HepG2 (cell line): ENCODE results near the gene EMILIN1. TPM values are rescaled to one million over a fixed set of nuclear protein-coding genes. Genes with fewer than 3 reads are reported as not detected.

Experiments
- HNF4A ChIP-seq: sonication (generic); formaldehyde crosslinking; IDR thresholded peaks from 2 replicates; pipeline ENCODE4 v1.4.0; 2020; ENCODE audit warnings: missing genetic modification reagents
- KLF15 ChIP-seq: sonication (generic); formaldehyde crosslinking; IDR thresholded peaks from 2 replicates; pipeline ENCODE4 v1.8.1; 2023; ENCODE audit warnings: borderline replicate concordance, mild to moderate bottlenecking, inconsistent platforms, missing genetic modification reagents, mixed read lengths
- MIER2 ChIP-seq: IDR thresholded peaks from 2 replicates; pipeline ENCODE4 v1.6.1; 2016; ENCODE audit warnings: missing biosample characterization, missing genetic modification reagents
- MYNN ChIP-seq: sonication (generic); formaldehyde crosslinking; IDR thresholded peaks from 2 replicates; pipeline ENCODE4 v1.4.0; 2020; ENCODE audit warnings: mild to moderate bottlenecking, low read depth, missing genetic modification reagents
- SAFB2 ChIP-seq: sonication (generic); formaldehyde crosslinking; IDR thresholded peaks from 2 replicates; pipeline ENCODE4 v1.5.1; 2020; ENCODE audit warnings: missing genetic modification reagents, low read depth, mild to moderate bottlenecking, borderline replicate concordance
- ZNF749 ChIP-seq: sonication (generic); formaldehyde crosslinking; IDR thresholded peaks from 2 replicates; pipeline ENCODE4 v1.8.0; 2022; ENCODE audit warnings: mild to moderate bottlenecking, missing genetic modification reagents, moderate library complexity, borderline replicate concordance
- polyA plus RNA-seq, 8 experiments: library from polyadenylated mRNA; depleted of rRNA in 3 of 8; stranded (reverse) in 7 of 8; unstranded in 1 of 8; fragments of >200 nt; fragmentation: Illumina TruSeq in 4 of 8; extraction: Trizol in 4 of 8; gene quantifications; 2 replicates each; pipeline versions ENCODE4 v1.2.1 to v1.2.3, GENCODE V29; 2011 to 2016; ENCODE audit warnings: low read depth in 4 of 8, missing spikeins in 1 of 8, mixed read lengths in 1 of 8; ENCODE audit not compliant: insufficient read depth in 1 of 8
- total RNA-seq, 5 experiments: library from RNA; depleted of rRNA; stranded (reverse); fragments of >200 nt; fragmentation: Illumina TruSeq; extraction: Trizol; gene quantifications; 2 replicates each; pipeline ENCODE4 v1.2.3, GENCODE V29; 2016; ENCODE audit warnings: low read depth in 1 of 5
- TF ChIP-seq, protein P1 (sequence below): sonication (generic); formaldehyde crosslinking; IDR thresholded peaks from 2 replicates; pipeline ENCODE4 v1.4.0; 2020; ENCODE audit warnings: mild to moderate bottlenecking, missing genetic modification reagents
- TF ChIP-seq, protein P2 (sequence below): sonication (generic); formaldehyde crosslinking; IDR thresholded peaks from 2 replicates; pipeline ENCODE4 v1.4.0; 2020; ENCODE audit warnings: mild to moderate bottlenecking, missing genetic modification reagents
- TF ChIP-seq, protein P3 (sequence below): sonication (generic); formaldehyde crosslinking; IDR thresholded peaks from 2 replicates; pipeline ENCODE4 v1.4.0; 2020; ENCODE audit warnings: missing genetic modification reagents
- TF ChIP-seq, protein P4 (sequence below): sonication (generic); formaldehyde crosslinking; IDR thresholded peaks from 2 replicates; pipeline ENCODE4 v1.8.0; 2022; ENCODE audit warnings: mild to moderate bottlenecking, missing genetic modification reagents; ENCODE audit not compliant: insufficient replicate concordance

EMILIN1 gene
- total and polyA plus RNA-seq, 2 of the 13 experiments (the other 11 are each of a cell fraction or from before 2014, with no cell fraction given), result 8.1 to 9.7 TPM

DNA sequence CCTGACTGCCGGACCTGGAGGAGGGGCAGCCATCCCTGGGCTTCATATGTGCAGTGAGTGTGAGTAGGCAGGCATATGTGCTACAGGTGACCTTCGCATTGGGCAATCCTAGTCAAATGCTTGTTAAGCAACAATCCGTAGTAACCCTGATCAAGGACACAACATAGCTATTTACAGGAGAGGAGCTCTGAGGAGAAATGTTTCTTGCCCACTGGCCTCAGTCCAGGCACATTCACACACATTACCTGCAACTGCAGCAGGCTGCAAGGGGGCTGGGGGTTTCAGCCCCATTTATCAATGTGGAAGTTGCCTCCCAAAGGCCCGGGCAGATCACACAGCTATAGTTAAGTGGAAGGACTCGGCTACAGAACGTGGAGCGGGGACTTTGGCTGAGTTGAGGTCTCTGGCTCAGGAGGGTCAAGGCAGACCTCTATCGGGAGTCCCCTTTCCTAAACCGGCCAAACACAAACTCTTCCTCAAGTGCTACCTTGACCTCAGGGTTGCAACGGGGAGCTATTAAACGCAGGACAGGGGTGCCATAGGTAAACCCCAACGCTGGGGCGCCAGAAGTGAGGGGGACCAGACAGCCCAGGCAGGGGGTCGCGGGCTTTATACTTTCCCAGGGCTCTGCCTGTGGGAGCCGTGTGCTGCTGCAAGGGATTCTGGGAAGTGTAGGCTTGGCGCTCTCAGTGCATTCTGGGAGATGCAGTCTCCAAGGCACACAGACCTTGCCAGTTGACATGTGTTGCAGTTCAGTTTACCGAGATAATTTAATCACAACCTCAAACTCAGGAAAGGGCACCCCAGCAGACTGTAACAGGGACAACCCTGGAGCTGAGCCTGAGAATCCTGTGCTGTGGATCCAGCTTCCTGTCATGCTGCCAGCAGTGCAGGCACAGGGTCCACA, 17.6 kb downstream of the EMILIN1 start (continued):
- TF ChIP-seq, protein P1, sequence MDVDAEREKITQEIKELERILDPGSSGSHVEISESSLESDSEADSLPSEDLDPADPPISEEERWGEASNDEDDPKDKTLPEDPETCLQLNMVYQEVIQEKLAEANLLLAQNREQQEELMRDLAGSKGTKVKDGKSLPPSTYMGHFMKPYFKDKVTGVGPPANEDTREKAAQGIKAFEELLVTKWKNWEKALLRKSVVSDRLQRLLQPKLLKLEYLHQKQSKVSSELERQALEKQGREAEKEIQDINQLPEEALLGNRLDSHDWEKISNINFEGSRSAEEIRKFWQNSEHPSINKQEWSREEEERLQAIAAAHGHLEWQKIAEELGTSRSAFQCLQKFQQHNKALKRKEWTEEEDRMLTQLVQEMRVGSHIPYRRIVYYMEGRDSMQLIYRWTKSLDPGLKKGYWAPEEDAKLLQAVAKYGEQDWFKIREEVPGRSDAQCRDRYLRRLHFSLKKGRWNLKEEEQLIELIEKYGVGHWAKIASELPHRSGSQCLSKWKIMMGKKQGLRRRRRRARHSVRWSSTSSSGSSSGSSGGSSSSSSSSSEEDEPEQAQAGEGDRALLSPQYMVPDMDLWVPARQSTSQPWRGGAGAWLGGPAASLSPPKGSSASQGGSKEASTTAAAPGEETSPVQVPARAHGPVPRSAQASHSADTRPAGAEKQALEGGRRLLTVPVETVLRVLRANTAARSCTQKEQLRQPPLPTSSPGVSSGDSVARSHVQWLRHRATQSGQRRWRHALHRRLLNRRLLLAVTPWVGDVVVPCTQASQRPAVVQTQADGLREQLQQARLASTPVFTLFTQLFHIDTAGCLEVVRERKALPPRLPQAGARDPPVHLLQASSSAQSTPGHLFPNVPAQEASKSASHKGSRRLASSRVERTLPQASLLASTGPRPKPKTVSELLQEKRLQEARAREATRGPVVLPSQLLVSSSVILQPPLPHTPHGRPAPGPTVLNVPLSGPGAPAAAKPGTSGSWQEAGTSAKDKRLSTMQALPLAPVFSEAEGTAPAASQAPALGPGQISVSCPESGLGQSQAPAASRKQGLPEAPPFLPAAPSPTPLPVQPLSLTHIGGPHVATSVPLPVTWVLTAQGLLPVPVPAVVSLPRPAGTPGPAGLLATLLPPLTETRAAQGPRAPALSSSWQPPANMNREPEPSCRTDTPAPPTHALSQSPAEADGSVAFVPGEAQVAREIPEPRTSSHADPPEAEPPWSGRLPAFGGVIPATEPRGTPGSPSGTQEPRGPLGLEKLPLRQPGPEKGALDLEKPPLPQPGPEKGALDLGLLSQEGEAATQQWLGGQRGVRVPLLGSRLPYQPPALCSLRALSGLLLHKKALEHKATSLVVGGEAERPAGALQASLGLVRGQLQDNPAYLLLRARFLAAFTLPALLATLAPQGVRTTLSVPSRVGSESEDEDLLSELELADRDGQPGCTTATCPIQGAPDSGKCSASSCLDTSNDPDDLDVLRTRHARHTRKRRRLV, result peak; percentile 59; the same call in 1 of the 2 replicates
- TF ChIP-seq MIER2 (CRISPR knock-in tag) (peak; percentile 85), MYNN (CRISPR knock-in tag) (peak; percentile 50; the same call in 1 of the 2 replicates), HNF4A (CRISPR knock-in tag) (peak; percentile 94), ZNF749 (CRISPR knock-in tag) (peak; percentile 76; the same call in 1 of the 2 replicates), SAFB2 (no peak; the same call in 1 of the 2 replicates), KLF15 (CRISPR knock-in tag) (0 out of 2 replicates have a peak, but pooled peaks have one; percentile 26)
- TF ChIP-seq, protein P2, sequence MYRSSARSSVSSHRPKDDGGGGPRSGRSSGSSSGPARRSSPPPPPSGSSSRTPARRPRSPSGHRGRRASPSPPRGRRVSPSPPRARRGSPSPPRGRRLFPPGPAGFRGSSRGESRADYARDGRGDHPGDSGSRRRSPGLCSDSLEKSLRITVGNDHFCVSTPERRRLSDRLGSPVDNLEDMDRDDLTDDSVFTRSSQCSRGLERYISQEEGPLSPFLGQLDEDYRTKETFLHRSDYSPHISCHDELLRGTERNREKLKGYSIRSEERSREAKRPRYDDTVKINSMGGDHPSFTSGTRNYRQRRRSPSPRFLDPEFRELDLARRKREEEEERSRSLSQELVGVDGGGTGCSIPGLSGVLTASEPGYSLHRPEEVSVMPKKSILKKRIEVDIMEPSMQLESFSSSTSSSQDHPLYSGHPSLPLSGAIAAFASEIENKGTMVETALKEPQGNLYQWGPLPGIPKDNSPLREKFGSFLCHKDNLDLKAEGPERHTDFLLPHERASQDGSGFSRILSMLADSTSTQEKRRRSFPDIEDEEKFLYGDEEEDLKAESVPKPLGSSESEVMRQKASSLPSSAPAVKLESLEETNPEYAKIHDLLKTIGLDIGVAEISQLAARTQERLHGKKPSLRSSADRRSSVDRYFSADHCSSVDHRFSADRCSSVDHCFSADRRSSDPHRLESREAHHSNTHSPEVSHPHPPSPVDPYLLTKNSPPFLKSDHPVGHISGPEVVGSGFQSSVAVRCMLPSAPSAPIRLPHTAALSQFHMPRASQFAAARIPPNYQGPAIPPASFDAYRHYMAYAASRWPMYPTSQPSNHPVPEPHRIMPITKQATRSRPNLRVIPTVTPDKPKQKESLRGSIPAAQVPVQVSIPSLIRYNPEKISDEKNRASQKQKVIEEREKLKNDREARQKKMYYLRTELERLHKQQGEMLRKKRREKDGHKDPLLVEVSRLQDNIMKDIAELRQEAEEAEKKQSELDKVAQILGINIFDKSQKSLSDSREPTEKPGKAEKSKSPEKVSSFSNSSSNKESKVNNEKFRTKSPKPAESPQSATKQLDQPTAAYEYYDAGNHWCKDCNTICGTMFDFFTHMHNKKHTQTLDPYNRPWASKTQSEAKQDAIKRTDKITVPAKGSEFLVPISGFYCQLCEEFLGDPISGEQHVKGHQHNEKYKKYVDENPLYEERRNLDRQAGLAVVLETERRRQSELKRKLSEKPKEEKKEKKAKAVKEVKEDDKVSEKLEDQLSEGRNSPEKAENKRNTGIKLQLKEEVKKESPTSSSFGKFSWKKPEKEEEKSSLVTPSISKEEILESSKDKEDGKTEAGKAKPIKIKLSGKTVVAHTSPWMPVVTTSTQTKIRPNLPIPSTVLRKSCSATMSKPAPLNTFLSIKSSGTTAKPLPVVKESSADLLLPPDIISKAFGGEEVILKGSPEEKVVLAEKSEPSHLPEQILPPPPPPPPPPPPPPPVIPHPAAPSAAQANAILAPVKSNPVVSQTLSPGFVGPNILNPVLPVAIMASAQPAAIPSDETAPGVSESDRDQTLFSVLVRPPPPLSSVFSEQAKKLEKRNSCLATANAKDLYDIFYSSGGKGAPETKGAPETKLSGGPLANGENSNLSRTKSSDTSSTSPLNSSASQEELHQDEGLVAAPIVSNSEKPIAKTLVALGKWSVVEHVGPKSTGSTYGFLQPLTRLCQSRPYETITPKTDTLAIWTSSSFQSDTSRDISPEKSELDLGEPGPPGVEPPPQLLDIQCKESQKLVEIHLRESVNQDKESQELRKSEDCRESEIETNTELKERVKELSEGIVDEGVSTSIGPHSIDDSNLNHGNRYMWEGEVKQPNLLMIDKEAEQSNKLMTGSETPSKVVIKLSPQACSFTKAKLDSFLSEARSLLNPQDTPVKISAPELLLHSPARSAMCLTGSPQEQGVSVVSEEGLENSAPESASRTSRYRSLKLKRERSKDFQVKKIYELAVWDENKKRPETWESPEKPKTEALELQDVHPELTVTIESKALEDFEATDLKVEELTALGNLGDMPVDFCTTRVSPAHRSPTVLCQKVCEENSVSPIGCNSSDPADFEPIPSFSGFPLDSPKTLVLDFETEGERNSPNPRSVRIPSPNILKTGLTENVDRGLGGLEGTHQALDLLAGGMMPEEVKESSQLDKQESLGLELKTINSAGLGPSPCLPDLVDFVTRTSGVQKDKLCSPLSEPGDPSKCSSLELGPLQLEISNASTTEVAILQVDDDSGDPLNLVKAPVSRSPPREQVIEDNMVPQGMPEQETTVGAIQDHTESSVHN (CRISPR knock-in tag), result peak; percentile 92; the same call in 1 of the 2 replicates
- TF ChIP-seq, protein P3, sequence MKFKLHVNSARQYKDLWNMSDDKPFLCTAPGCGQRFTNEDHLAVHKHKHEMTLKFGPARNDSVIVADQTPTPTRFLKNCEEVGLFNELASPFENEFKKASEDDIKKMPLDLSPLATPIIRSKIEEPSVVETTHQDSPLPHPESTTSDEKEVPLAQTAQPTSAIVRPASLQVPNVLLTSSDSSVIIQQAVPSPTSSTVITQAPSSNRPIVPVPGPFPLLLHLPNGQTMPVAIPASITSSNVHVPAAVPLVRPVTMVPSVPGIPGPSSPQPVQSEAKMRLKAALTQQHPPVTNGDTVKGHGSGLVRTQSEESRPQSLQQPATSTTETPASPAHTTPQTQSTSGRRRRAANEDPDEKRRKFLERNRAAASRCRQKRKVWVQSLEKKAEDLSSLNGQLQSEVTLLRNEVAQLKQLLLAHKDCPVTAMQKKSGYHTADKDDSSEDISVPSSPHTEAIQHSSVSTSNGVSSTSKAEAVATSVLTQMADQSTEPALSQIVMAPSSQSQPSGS (CRISPR knock-in tag), result peak; percentile 97
- TF ChIP-seq, protein P4, sequence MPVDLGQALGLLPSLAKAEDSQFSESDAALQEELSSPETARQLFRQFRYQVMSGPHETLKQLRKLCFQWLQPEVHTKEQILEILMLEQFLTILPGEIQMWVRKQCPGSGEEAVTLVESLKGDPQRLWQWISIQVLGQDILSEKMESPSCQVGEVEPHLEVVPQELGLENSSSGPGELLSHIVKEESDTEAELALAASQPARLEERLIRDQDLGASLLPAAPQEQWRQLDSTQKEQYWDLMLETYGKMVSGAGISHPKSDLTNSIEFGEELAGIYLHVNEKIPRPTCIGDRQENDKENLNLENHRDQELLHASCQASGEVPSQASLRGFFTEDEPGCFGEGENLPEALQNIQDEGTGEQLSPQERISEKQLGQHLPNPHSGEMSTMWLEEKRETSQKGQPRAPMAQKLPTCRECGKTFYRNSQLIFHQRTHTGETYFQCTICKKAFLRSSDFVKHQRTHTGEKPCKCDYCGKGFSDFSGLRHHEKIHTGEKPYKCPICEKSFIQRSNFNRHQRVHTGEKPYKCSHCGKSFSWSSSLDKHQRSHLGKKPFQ (CRISPR knock-in tag), result peak; percentile 100
